Gastroesophageal sphincter (tissue), 4 donors: ENCODE results near the gene LIN52. TPM values are rescaled to one million over a fixed set of nuclear protein-coding genes. Genes with fewer than 3 reads are reported as not detected.

Source experiments
- ATAC-seq: fragments of 150-250 bp; one replicate; pipeline ENCODE4 v1.9.1; 2016; ENCODE audit warnings: mild to moderate bottlenecking, moderate library complexity
- H3K27ac ChIP-seq, 4 donors: fragments of 200-600 bp; sonication (generic) in 3 of 4; 1 replicate in 3 of 4; 2 replicates in 1 of 4; pipeline ENCODE4 v1.5.1; 2016 to 2019
- H3K27me3 ChIP-seq: fragments of 200-600 bp; sonication (generic); one replicate; pipeline ENCODE4 v1.5.1; 2019
- H3K36me3 ChIP-seq, 2 donors: fragments of 200-600 bp; sonication (generic); one replicate each; pipeline ENCODE4 v1.5.1; 2019; ENCODE audit warnings: control low read depth in 1 of 2
- H3K4me1 ChIP-seq, 3 donors: fragments of 200-600 bp; sonication (generic); 1 replicate in 2 of 3; 2 replicates in 1 of 3; pipeline ENCODE4 v1.5.1; 2016 to 2019; ENCODE audit warnings: control low read depth in 2 of 3
- H3K4me3 ChIP-seq, 2 donors: fragments of 200-600 bp; sonication (generic); one replicate each; pipeline ENCODE4 v1.5.1; 2019; ENCODE audit warnings: mild to moderate bottlenecking in 1 of 2, moderate library complexity in 1 of 2
- H3K9me3 ChIP-seq, 3 donors: fragments of 200-600 bp; sonication (generic); one replicate each; pipeline ENCODE4 v1.5.1; 2017 to 2019; ENCODE audit warnings: control low read depth in 2 of 3
- CTCF ChIP-seq, 4 experiments: fragments of 200-600 bp in 2 of 4; fragments of 450-650 bp in 2 of 4; sonication (generic) in 1 of 4; IDR thresholded peaks; one replicate each; pipeline ENCODE4 v1.5.1; 2017 to 2019; ENCODE audit warnings: antibody characterized with exemption in 4 of 4, mild to moderate bottlenecking in 2 of 4, moderate library complexity in 2 of 4
- EP300 ChIP-seq: sonication (generic); formaldehyde crosslinking; IDR thresholded peaks from one replicate; pipeline ENCODE4 v1.6.1; 2017; ENCODE audit warnings: antibody characterized with exemption, mild to moderate bottlenecking
- POLR2A ChIP-seq, 2 donors: fragments of 450-650 bp; IDR thresholded peaks; one replicate each; pipeline ENCODE4 v1.6.1; 2017; ENCODE audit warnings: antibody characterized with exemption in 2 of 2, mild to moderate bottlenecking in 2 of 2, moderate library complexity in 1 of 2
- POLR2AphosphoS5 ChIP-seq: sonication (generic); formaldehyde crosslinking; IDR thresholded peaks from one replicate; pipeline ENCODE4 v1.6.1; 2017; ENCODE audit warnings: antibody characterized with exemption
- WGBS, 2 donors: methylation state at CpG; one replicate each; pipeline ENCODE4 v1.1.5; 2018; ENCODE audit warnings: low coverage in 1 of 2; 5-methylcytosine and 5-hydroxymethylcytosine counted together
- total RNA-seq, 4 donors: library from RNA; depleted of rRNA; stranded (reverse); fragments of >200 nt; gene quantifications; one replicate each; pipeline ENCODE4 v1.1.0, GENCODE V29; 2016

The LIN52 gene
- 10 to 100 TPM in 2 of 4 donors, 1 to 10 TPM in 2; 8.1 to 15.9 (median 9.9) TPM for total RNA-seq

GRCh38 chr14:74084277-74085046, at the start of gene LIN52, which contains the start of gene ALDH6A1:
Gene LIN52, plus strand, starts transcription at chr14:74084956. Its CDS starts 19 bp downstream, at chr14:74084975.
Gene ALDH6A1, minus strand, starts transcription at chr14:74084453. Its CDS starts 59 bp downstream, at chr14:74084394.
- H3K27me3 ChIP-seq: no peaks in the 10 kb centered on the region
- H3K36me3 ChIP-seq: no peaks in the 10 kb centered on the region
- H3K4me3 ChIP-seq: peak within 1 kb of the TSS; percentile 81 to 91
- peak; percentile 93 to 96 for TF ChIP-seq POLR2A (IDR thresholded peaks at IDR 0.05)
- TF ChIP-seq CTCF (IDR thresholded peaks at IDR 0.05): peak in 2 of 4 experiments; percentile 41 to 45
- TF ChIP-seq POLR2AphosphoS5: peak; percentile 98
- no peak for TF ChIP-seq EP300
- peak; percentile 98 for ATAC-seq
- H3K9me3 ChIP-seq: no peaks in the 10 kb centered on the region
- peaks cover 0 to 44% (median 7%) of the 10 kb centered on the region in 3 donors for H3K4me1 ChIP-seq
- 0% methylated on average over 9 to 26 of the region's 46 CpGs for WGBS, 2 donors
- H3K27ac ChIP-seq: peak within 1 kb of the TSS; percentile 79 to 95 (median 90)

- no peak for ATAC-seq
- no peaks in the 10 kb centered on the region for H3K9me3 ChIP-seq
- H3K4me3 ChIP-seq: no peak overlapping the region
- H3K4me1 ChIP-seq: no peaks in the 10 kb centered on the region
- peaks cover 0 to 24% of the 10 kb centered on the region in 2 donors for H3K36me3 ChIP-seq
- no peak for TF ChIP-seq POLR2A (IDR thresholded peaks at IDR 0.05)
- TF ChIP-seq CTCF (IDR thresholded peaks at IDR 0.05): no peak
- TF ChIP-seq EP300: no peak
- no peak for TF ChIP-seq POLR2AphosphoS5
- WGBS, 2 donors: 100% methylated on average over 1 of the region's 4 CpGs
- no peak overlapping the region for H3K27ac ChIP-seq
- H3K27me3 ChIP-seq: no peaks in the 10 kb centered on the region
These were observed 49.2 kb upstream of the LIN52 start for GRCh38 chr14:74035556-74035955.

- ATAC-seq: no peak
These were observed 46.5 kb upstream of the LIN52 start for GRCh38 chr14:74038020-74038859.

GRCh38 chr14:74042296-74042695, 42.5 kb upstream of the LIN52 start:
- Histone ChIP-seq H3K27ac (no peak overlapping the region), H3K4me3 (no peak overlapping the region), H3K27me3 (no peaks in the 10 kb centered on the region), H3K4me1 (no peaks in the 10 kb centered on the region), H3K36me3 (peaks cover 0 to 34% of the 10 kb centered on the region in 2 donors), H3K9me3 (no peaks in the 10 kb centered on the region)
- 46 to 66% methylated on average over 2 of the region's 2 CpGs for WGBS, 2 donors
- no peak for ATAC-seq
- TF ChIP-seq POLR2AphosphoS5 (no peak), POLR2A (IDR thresholded peaks at IDR 0.05) (no peak)

More at GRCh38 chr14:74038020-74038859, 46.5 kb upstream of the LIN52 start:
- Histone ChIP-seq H3K36me3 (peaks cover 0 to 26% of the 10 kb centered on the region in 2 donors), H3K9me3 (no peaks in the 10 kb centered on the region), H3K27ac (no peak overlapping the region), H3K4me1 (no peaks in the 10 kb centered on the region), H3K27me3 (no peaks in the 10 kb centered on the region), H3K4me3 (no peak overlapping the region)
- WGBS, 2 donors: 63 to 70% methylated on average over 3 of the region's 3 CpGs
- no peak for TF ChIP-seq POLR2AphosphoS5
- no peak for TF ChIP-seq POLR2A (IDR thresholded peaks at IDR 0.05)
- peak; percentile 53 to 65 (median 56) for TF ChIP-seq CTCF (IDR thresholded peaks at IDR 0.05)
- TF ChIP-seq EP300: no peak

- Histone ChIP-seq H3K4me3 (no peak overlapping the region), H3K4me1 (no peaks in the 10 kb centered on the region), H3K27me3 (no peaks in the 10 kb centered on the region), H3K9me3 (no peaks in the 10 kb centered on the region), H3K36me3 (peaks cover 0 to 50% of the 10 kb centered on the region in 2 donors), H3K27ac (no peak overlapping the region)
- TF ChIP-seq EP300 (no peak), POLR2AphosphoS5 (no peak), CTCF (IDR thresholded peaks at IDR 0.05) (no peak)
- WGBS, 2 donors: 96 to 100% methylated on average over 4 of the region's 4 CpGs
- ATAC-seq: no peak
These were observed 39.2 kb upstream of the LIN52 start for GRCh38 chr14:74045522-74045921.
